HG03342 (cell line): ENCODE data around the gene GSE1.

Source experiments
- ATAC-seq: cut with Tn5 transposase; IDR thresholded peaks from one replicate; pipeline ENCODE4 v1.9.1; 2021; ENCODE audit warnings: mild to moderate bottlenecking, moderate library complexity; ENCODE audit not compliant: unreplicated experiment

Gene GSE1

DNA sequence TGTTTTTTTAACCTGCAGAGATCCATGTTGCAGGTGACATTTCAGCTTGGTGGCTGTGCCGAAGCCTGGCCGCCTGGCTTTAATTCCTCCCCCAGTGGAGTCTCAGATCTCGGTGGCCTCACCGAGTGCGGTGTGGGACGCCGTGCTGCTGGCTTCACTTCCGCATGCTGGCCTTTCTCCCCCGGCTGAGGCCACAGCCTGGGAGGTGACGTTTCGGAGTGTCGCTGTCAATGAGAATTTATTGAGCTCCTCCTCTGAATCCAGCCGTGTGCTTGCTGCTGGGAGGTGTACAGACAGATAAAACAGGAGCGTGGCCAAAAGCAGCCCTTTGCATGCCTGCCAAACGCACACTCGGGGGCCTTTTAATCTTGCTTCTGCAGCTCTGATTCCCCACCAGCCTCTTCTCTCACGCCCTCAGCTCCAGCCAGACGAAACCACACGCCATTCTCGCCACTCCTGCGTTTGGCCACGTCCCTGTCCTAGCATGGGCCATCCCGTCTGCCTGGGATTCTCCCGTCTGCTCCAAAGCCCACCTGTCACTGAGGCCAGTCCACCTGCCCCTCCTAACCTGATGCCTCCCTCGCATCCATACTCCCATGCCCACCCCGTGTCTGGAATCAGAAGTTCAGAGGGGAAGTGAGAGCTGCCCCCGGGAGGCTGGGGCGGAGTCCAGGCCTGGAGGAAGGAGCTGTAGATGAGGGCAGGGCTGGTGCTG is 3.6 kb downstream of the GSE1 start:
- ATAC-seq: no peak

DNA sequence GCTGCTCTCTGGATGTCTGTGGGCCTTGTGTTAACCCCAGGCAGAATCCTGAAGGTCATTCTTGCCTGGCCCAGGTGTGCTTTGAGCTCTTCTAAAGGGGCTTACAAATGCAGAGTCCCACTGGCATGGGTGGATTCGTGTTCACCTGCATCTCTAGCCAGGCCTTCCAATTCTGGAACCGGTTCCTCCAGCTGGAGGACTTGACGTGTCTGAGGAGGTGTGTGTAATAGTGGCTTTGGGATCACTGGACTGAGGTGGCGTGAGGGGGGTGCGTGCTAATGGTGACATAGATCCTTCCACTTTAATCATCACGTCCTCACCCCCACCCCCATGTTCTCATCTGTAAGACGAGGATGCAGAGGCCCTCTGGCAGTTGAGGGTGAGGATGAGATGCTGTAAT is 4.8 kb downstream of the GSE1 start:
- no peak for ATAC-seq

DNA sequence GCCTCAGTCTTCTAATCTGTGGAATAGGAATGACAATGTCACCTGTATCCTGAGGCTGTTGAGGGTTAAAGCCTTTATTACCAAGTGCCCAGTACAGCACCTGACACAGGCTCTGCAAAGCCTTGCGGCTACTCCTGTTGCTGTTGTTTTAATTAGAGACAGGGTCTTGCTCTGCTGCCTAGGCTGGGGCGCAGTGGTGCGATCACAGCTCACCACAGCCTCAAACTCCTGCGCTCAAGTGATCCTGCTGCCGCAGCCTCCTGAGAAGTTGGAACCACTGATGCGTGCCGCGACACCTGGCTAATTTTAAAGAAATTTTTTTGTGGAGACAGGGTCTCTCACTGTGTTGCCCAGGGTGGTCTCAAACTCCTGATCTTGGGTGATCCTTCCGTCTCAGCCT is 5.4 kb downstream of the GSE1 start:
- no peak for ATAC-seq

DNA sequence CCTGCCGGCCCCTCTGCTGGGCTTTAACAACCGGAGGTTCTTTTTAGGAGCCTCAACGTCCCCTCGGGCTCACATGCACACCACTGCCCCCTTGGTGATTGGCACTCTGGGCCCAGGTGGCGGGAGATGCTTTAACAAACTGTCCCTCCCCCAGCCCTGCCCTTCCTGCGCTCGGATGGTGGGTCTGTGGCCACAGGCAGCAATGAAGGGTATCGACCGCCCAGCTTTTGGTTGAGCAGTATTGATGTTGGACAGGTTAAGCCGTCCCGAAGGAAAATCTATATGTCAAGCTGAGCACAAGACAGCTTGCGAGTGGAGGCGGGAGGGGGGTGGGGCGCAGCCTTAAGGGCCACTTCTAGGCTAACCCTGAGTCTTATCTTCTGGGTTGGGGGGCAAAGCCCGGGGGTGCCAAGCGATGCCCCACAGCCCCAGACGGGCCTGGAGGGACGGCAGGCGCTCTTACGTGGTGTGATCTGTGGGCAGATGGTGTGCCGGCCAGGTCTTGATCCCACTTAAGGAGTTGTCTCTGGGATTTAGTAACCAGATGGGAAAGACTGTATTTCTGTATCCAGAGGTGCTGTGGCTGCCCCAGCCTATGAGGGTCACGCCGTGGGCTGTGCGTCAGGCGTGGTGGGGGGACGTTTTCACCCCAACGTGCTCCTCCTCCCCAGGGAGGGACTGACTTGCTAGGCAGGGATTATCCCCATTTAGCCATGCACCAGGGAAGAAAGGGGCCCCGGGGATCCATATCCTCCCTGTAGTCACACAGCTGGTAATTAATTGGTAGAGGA is 6.2 kb downstream of the GSE1 start:
- no peak for ATAC-seq

DNA sequence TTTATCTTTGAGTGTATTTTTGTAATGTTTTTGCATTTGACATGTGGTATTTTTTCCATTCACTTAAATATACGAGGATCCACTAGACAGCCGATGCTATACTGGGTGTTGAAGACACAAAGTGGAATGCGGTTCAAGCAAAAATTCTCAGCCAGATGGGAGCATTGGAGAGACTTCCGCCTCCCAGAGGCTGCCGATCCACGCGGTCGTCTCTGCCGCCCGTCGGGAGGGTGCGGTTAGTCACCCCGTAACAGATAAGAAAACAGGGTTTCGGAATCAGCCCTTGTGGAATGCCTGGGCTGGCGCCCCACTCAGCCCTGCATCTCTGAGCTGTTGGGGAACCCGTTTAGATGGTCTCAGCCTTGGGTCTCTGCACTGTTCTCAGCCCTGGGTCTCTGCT is 7.3 kb downstream of the GSE1 start:
- no peak for ATAC-seq

DNA sequence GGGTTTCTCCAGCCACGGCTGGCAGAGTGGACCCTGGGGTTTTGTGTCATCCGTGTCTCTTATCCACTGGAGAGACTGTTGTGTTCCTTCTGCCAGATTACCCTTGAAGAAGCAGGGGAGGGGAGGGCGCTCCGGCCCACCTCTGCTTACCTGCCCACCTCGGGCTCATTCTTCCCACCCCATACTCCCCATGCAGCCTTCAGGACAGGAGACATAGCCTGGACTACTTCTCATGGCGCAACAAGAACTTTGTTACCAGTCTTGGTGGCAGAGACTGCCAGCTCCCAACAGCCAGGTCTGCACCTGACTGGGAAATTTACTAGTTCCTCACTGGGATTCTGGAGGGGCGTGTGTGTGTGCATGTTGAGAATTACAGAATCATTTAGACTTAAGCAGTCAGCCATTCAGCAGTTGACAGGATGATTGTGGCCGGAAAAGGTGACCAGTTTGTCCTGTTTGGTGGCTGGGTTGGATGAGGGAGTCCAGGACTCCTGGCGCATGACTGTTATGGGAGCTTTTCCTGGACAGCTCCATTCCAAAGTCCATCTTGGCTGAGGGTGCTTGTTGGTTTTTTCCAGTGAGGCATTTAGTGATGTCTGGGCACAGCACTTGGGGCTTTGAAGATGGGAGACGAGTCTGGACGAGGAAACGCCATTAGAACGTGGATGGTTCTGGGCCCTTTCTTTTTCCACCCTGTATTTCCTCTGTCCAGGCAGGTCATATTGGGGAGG is 8.7 kb downstream of the GSE1 start:
- no peak for ATAC-seq

DNA sequence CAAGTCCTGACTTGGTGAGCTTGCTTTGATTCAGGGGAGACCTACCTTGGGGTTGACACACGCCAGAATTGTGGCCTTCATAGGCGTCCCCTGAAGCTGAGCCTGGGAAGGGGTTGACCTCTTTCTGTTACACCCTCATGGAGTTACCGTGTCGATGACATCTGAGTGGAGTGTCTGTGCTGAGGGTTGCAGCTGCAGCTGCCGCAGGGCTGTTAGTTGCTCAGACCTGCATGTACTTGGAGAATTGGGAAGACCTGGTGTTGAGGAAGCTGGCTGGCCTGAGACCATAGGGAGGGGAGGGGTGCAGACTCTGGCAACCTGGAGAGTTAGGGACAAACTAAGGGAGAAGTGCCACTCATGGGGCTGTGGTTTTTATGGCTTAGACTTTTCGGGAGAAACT is 9.6 kb downstream of the GSE1 start:
- no peak for ATAC-seq

DNA sequence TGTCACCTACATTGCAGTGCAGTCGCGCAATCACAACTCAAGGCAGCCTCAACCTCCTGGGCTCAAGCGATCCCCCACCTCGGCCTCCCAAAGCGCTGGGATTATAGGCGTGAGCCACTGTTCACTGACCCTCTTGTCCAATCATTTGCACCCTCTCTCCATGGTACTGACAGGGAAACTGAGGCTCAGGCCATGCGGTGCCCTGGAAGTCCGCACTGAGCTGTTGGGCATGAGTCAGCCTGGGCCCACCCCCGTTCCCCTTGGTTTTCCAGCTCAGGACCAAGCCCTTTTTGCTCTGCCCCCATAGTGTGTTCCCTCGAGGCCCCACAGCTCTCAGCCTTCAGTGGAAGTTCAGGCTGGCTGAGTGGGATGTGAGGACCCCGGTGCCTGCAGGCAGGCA is 10.1 kb downstream of the GSE1 start:
- no peak for ATAC-seq

DNA sequence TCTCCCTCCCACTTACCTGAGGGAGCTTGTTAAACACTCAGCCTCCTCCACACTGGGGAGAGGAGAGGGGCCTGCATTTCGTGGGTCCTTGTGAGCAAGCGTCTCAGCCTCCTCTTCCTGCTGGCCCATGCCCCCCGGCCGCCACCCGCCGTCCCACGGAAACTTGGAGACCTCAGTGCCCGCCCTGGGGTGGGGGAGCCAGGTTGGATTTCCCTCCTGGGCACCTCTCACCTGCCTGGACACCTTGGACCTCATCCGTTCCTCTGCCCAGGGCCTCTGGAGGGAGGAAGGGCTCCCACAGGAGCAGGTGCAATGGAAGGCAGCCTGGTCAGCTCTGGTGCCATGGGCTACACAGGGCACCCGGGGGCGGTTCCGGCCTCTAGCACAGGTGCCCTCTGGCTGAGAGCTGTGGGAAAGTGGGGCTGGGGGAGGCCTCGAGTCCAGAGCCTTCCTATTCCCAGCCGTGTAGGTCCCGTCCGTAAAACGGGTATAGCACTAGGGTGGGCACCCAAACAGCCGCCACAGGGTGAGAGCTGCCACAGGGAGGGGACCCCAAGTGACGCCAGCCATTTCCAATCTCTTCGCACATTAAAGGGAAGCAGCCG is 11.0 kb downstream of the GSE1 start:
- no peak for ATAC-seq

DNA sequence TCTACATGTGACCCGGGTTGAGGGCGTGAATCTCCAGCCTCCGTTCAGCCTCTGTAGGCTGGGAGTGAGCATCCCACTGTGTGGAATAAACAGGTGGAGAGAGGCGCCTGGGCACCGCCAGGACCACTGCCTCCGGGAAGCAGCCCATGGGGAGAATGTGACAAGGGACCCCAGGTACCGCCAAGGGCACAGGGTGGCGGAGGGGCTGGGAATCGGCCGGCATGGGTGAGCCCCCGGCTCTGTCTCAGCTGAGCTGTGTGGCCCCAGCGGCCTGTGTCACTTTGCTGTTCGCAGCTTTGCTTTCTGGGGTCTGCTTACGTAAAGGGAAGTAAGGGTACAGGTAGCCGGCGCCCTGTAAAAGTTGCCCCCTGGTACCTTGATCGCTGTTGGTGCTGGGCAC is 11.5 kb downstream of the GSE1 start:
- no peak for ATAC-seq

DNA sequence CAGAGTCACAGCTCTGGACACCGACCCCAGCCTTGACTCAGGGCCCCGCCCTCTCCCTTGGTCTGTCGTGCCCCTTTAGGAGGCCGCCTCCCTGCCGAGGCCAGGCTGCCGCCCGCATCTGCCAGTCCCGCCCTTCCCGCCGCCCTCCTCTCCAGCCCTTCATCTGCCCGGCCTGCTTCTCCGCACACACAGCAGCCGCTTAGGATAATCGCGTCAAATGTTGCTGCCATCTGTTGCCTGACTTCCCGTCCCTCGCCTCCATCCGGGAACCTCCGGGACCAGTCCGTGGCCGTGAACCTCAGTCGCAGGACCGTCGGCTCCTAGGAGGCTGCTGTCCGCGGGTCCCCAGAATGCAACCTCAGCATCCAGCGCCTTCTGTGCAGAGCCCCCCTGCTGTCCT is 11.9 kb downstream of the GSE1 start:
- ATAC-seq: no peak

DNA sequence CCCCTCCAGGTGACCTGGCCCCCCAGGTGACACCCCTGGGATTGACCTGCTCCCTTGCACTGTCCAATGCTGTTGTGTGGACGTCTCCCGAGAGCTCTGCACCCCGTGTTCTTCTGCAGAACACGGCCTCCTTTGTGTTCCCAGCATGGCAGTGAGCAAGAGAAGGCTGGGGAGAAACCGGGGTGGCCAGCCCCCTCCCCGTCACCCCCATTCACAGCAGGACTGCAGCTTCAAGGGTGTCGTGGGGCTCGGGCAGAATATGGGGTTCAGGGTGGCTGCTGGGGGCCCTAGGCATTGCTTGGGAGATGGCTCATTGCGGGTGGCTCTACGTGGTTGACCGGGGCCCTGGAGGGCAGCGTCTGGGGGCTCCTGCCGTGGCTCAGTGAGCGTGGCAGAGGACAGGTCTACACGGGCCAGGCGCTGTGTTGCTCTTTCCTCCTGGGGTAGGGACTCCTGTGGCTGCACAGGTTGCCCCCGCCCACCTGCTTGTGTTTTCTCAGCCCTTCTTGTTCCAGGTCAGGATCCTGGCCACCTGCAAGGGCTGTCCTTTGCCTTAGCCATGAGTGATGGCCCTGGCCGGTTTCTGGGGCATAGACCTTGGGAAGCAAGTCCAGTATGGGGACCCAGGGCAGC is 12.5 kb downstream of the GSE1 start:
- ATAC-seq: no peak

DNA sequence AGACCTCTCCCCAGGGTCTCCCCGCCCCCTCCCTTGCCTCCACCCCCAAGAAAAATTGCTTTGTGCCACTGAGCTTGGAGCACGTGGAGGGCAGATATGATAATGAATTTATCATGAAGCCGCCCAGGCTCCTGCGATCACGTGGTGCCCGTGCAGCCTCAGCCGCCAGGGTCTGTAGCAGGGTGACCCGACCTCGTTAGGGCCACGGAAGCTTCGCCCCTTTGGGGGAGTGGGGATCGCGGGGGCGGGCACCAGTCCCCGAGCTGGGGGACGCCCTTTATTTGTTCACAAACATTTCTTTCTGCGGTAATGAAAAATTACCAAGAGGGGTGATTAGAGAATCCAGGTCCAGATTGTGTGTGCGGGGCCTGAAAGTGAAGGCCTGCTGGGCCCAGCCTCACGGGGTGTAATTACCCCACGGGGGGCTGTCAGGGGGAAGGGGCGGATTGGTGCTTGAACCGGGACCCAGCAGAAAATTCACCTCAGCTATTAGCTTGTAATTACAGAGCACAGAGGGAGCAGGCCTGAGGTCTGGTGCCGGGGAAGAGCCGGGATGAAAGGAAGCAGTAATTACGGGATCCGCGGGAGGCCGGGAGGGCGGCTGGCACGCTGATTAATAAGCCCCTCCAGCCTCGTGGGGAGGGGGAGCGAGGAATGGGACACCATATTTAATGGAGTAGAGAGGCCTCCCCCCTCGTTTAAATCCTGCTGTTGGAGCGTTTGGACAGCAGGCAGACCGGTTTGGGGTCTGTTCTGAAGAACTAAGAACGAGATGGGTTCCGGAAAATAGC is 13.3 kb downstream of the GSE1 start:
- ATAC-seq: no peak

DNA sequence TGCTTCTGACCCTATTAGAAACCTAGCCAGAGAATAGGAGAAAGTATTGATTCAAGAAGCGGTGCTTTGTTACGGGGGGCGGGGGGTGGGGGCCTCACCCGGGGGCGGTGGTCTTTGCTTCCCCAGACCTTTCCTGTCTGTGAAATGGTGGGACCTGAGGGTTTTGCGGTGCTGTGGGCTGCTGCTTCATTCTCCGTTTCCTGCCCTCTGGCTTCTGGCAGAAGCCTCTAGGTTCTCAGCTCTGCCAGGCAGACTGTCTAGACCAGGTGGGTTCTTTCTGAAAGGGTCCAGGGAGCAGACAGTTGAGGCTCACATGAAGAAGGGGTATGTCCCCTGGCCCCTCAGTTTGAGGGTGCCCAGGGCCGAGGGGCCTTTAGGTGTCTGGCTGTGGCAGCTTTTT is 14.0 kb downstream of the GSE1 start:
- no peak for ATAC-seq

DNA sequence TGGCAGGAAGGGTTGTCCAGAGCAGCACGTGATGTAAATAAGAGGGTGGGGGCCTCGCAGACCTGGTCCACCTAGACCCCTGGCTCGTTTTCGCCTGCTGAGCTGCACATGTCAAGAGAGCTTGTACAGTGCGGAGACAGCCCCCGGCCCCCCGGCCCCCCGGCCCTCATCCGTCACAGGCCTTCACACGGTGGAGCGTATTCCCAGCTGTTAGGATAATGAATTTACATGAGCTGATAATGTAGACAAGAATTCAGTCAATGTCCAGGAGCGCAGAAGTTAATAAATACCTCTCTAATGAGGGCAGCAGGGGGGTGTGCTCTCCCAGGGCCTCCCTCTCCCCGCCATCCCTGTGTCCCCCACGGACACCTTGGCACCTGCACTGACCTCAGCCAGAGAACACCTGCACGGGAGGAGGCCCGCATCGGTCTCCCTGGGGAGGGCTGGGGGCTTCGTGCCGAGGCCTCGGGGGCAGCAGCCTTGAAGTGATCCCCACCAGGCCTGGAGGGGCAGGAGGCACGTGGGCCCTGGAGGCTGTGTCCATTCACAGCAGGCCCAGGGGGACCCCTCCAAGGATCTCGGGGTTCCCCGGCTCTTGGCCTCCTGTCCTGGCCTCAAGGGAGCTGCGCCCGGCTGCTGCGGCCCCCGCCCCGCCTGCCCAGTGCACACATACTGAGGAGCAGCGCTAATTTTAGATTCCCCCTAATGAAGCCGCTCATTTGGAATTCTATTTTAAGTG is 14.6 kb downstream of the GSE1 start:
- no peak for ATAC-seq

DNA sequence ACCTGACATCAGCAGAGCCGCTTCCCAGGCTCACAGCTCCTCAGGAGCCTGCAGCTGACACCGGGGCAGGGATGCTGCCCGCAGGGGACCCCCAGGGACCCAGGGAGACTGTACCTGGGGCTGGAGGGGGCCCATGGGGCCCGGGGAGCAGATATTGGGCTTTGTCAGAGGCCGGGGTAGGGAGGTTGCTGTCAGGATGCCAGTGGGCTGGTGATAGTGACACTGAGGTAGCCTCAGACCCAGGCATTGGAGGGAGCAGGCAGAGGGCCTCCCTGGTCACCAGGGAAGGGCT is 15.1 kb downstream of the GSE1 start:
- no peak for ATAC-seq

DNA sequence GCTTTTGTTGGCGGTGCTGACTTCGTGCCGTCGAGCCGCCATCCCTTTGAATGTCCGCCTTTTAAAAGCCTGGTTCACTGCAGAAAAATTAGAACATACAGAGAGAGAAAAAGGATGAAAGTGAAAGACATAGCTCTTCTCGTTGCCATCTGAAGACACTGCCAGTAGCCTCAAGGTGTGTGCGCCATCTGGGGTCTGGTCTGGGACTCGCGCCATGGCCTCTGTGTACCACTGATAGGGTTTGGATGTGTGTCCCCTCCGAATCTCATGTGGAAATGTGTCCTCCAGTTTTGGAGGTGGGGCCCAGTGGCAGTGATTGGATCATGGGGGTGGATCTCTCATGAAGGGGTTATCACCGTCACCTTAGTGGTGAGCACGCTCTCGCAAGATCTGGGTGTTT is 15.5 kb downstream of the GSE1 start:
- ATAC-seq: no peak

DNA sequence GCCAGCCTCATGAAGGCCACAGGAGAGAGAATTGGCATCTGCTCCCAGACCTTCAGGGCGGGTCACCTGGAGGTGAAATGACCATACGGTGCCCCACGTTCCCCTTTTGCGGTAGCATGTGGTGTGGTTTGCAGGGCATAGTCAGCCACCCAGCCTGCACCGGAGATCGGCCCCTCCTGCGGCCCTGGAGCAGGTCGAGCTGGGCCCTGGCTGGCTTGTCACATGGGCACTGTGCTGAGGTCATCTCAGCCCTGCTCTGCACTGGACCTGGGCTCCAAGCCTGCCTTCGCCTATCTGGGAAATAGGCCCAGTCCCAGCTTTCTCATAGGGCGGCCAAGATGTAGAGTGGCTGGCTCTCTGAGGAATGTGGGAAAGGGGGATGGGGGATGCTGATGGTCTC is 16.2 kb downstream of the GSE1 start:
- ATAC-seq: no peak

DNA sequence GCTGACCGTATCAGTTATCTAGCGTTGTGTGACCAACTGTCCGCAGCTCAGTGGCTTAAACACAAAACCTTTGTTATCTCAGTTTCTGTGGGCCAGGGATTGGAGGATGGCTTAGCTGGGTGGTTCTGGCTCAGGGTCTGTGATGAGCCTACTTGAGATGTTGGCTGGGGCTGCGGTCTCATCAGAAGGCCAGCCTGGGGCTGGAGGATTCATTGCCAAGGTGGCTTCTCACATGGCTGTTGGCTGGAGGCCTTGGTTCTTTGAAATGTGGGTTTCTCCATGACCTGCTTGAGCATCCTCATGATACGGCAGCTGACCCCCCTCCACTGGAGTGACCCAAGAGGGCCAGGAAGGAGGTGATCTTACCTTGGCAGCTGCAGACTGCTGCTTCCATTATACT is 16.7 kb downstream of the GSE1 start:
- ATAC-seq: no peak

DNA sequence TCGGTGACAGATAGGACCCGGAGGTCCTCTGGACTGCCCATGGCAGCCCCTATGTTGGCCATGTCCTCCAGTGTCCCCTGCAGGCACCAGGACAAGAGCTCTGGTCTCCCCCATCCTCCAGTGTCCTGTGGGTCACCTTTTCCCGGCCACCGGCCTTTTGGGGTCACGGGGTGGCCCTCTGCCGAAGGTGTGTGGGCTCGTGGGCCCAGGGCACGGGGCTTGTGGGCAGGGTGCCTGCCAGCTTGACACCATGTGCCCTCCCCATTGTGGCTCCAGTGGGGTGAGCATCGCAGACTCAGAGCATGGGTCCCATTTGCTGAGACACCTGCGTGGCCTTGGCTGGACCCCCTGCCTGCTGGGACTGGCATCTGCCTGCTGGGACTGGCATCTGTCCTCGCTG is 18.1 kb downstream of the GSE1 start:
- ATAC-seq: no peak
